Adrenal gland (tissue), 5 donors: ENCODE results near the gene RHO.

ENCODE experiments used
- POLR2A ChIP-seq, 2 donors: fragments of 450-650 bp; IDR thresholded peaks; one replicate each; pipeline ENCODE4 v1.6.1; 2017; ENCODE audit warnings: antibody characterized with exemption in 2 of 2, mild to moderate bottlenecking in 2 of 2, moderate library complexity in 1 of 2
- TF ChIP-seq, protein P1 (sequence below), 6 experiments: fragments of 450-650 bp in 4 of 6; fragments of 200-600 bp in 2 of 6; sonication (generic) in 1 of 6; IDR thresholded peaks; 1 replicate in 5 of 6; 2 replicates in 1 of 6; pipeline versions ENCODE4 v1.5.1 to v1.8.0; 2016 to 2021; ENCODE audit warnings: antibody characterized with exemption in 6 of 6, mild to moderate bottlenecking in 2 of 6, moderate library complexity in 1 of 6
- donor health status: DM: no; HTN: no; CAD: no.

GRCh38 chr3:129481766-129482332 is 46.6 kb upstream of the RHO start:
- TF ChIP-seq, protein P1, sequence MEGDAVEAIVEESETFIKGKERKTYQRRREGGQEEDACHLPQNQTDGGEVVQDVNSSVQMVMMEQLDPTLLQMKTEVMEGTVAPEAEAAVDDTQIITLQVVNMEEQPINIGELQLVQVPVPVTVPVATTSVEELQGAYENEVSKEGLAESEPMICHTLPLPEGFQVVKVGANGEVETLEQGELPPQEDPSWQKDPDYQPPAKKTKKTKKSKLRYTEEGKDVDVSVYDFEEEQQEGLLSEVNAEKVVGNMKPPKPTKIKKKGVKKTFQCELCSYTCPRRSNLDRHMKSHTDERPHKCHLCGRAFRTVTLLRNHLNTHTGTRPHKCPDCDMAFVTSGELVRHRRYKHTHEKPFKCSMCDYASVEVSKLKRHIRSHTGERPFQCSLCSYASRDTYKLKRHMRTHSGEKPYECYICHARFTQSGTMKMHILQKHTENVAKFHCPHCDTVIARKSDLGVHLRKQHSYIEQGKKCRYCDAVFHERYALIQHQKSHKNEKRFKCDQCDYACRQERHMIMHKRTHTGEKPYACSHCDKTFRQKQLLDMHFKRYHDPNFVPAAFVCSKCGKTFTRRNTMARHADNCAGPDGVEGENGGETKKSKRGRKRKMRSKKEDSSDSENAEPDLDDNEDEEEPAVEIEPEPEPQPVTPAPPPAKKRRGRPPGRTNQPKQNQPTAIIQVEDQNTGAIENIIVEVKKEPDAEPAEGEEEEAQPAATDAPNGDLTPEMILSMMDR (IDR thresholded peaks at IDR 0.05) = no peak
- no peak for TF ChIP-seq POLR2A (IDR thresholded peaks at IDR 0.05)
